ENCODE measurements around the gene MATR3.

GRCh38 chr5:139341187-139341688, 47.7 kb downstream of the MATR3 start:
- no peak for TF ChIP-seq ZNF274 (IDR thresholded peaks at IDR 0.05; ENCODE audit: low read depth, low read length)
- no peak for TF ChIP-seq YY1 (IDR thresholded peaks at IDR 0.05; ENCODE audit: insufficient read depth, insufficient read length)
- TF ChIP-seq SUZ12 (IDR thresholded peaks at IDR 0.05; ENCODE audit: extremely low read depth, insufficient read depth, insufficient read length) = no peak

All from NT2/D1 (cell line).